ENCODE measurements around the gene SPATA6L. TPM values are rescaled to one million over a fixed set of nuclear protein-coding genes. Genes with fewer than 3 reads are reported as not detected.

Gene SPATA6L
- total RNA-seq, 1 donor from 2014 or later: 2.6 TPM

- FAIRE-seq: peak; percentile 32
- TF ChIP-seq CTCF (IDR thresholded peaks at IDR 0.05; ENCODE audit: insufficient read depth, low read length, severe bottlenecking): no peak
- Histone ChIP-seq H3K36me3 (ENCODE audit: control insufficient read depth, insufficient read depth, low read length) (no peaks in the 10 kb centered on the region), H3K4me3 (ENCODE audit: low read depth, low read length) (no peak overlapping the region), H3K27me3 (ENCODE audit: control insufficient read depth, insufficient read depth, low read length) (no peaks in the 10 kb centered on the region)
- DNase-seq (ENCODE audit: low read depth): no peak
Measured at GRCh38 chr9:4622016-4622415, 44.3 kb downstream of the SPATA6L start.

GRCh38 chr9:4620881-4621555 lies 45.3 kb downstream of the SPATA6L start:
- no peak for DNase-seq (ENCODE audit: low read depth)
- FAIRE-seq: no peak
- Histone ChIP-seq H3K4me3 (ENCODE audit: low read depth, low read length) (no peak overlapping the region), H3K36me3 (ENCODE audit: control insufficient read depth, insufficient read depth, low read length) (no peaks in the 10 kb centered on the region), H3K27me3 (ENCODE audit: control insufficient read depth, insufficient read depth, low read length) (no peaks in the 10 kb centered on the region)
- TF ChIP-seq CTCF (IDR thresholded peaks at IDR 0.05; ENCODE audit: insufficient read depth, low read length, severe bottlenecking): no peak

- FAIRE-seq (peak; percentile 50), DNase-seq (ENCODE audit: low read depth) (peak; percentile 36)
- Histone ChIP-seq H3K36me3 (ENCODE audit: control insufficient read depth, insufficient read depth, low read length) (no peaks in the 10 kb centered on the region), H3K27me3 (ENCODE audit: control insufficient read depth, insufficient read depth, low read length) (no peaks in the 10 kb centered on the region), H3K4me3 (ENCODE audit: low read depth, low read length) (no peak overlapping the region)
- no peak for TF ChIP-seq CTCF (IDR thresholded peaks at IDR 0.05; ENCODE audit: insufficient read depth, low read length, severe bottlenecking)
Measured at GRCh38 chr9:4620057-4620765, 46.1 kb downstream of the SPATA6L start.

- Histone ChIP-seq H3K27me3 (ENCODE audit: control insufficient read depth, insufficient read depth, low read length) (no peaks in the 10 kb centered on the region), H3K36me3 (ENCODE audit: control insufficient read depth, insufficient read depth, low read length) (no peaks in the 10 kb centered on the region), H3K4me3 (ENCODE audit: low read depth, low read length) (no peak overlapping the region)
- no peak for TF ChIP-seq CTCF (IDR thresholded peaks at IDR 0.05; ENCODE audit: insufficient read depth, low read length, severe bottlenecking)
- no peak for FAIRE-seq
- no peak for DNase-seq (ENCODE audit: low read depth)
Measured at GRCh38 chr9:4618700-4619099, 47.6 kb downstream of the SPATA6L start.

DNA sequence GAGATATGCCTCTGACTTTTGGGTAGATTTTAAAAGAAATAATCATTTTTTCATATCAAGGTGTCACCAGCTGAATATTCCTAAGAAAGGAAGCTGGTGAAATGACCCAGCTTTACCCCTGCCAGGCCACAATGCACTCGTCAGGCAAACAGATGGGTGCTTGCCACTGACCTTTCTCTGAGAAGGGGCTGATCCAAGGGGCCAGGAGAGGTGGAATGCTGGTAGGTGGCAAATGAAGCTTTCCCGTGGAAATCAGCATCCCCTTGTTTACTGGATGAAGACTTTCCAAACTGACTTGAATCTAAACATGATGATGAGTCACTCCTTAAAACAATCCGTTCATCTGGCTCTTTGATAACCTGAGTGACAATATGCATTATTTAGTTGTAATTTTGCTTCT lies 48.5 kb downstream of the SPATA6L start:
- no peak for TF ChIP-seq CTCF (IDR thresholded peaks at IDR 0.05; ENCODE audit: insufficient read depth, low read length, severe bottlenecking)
- Histone ChIP-seq H3K4me3 (ENCODE audit: low read depth, low read length) (no peak overlapping the region), H3K36me3 (ENCODE audit: control insufficient read depth, insufficient read depth, low read length) (no peaks in the 10 kb centered on the region), H3K27me3 (ENCODE audit: control insufficient read depth, insufficient read depth, low read length) (no peaks in the 10 kb centered on the region)
- FAIRE-seq (no peak), DNase-seq (ENCODE audit: low read depth) (no peak)

Measured in bronchial epithelial cell (primary cell).